HG02840 (cell line): ENCODE results near the gene CAPN11.
"Not testable (repeated sequence)": the region's sequence is repeated elsewhere in the genome, so short reads cannot be mapped to it uniquely, and the experiment has no call there.

Experiments used
- ATAC-seq: cut with Tn5 transposase; IDR thresholded peaks from one replicate; pipeline ENCODE4 v1.9.1; 2021; ENCODE audit warnings: mild to moderate bottlenecking, moderate library complexity, moderate number of reproducible peaks; ENCODE audit not compliant: unreplicated experiment, low FRiP score

Gene CAPN11

GRCh38 chr6:44224965-44225305 is 66.3 kb downstream of the CAPN11 start:
- ATAC-seq, result no peak

DNA sequence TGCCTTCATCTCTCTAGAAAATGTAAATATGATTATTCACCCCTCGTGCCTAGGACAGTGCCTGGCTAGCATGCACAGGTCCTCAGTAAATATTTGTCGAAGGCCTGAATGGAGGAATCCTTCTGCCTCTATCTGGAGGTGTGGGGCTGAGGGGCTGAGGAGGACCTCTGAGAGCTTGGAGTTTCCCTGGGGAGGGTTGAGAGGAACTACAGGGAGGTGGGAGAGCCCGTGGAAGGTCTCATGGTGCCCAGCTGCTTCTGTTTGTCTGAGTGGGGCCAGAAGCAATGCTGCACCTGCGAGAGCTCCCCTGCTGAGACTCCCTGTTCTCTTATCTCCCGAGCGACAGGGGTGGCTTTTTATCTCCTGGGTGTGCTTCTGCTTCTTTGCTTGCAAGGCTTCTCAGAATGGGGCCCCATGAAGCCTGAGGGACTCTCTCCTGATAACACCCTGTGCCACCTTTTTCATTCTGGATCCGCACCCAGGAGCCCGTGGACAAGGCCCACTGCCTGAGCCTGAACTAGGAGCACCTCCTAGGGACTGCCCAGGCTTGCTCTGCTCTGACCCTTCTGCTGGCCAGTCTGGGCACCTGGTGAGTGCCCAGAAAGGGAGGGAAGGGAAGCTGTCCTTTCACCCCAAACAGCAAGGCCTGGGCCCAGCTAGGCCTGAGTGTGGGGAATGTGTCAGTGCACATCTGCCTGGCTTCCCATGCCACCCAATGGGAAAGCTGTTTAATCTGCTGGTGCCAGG is 67.1 kb downstream of the CAPN11 start:
- no peak for ATAC-seq

DNA sequence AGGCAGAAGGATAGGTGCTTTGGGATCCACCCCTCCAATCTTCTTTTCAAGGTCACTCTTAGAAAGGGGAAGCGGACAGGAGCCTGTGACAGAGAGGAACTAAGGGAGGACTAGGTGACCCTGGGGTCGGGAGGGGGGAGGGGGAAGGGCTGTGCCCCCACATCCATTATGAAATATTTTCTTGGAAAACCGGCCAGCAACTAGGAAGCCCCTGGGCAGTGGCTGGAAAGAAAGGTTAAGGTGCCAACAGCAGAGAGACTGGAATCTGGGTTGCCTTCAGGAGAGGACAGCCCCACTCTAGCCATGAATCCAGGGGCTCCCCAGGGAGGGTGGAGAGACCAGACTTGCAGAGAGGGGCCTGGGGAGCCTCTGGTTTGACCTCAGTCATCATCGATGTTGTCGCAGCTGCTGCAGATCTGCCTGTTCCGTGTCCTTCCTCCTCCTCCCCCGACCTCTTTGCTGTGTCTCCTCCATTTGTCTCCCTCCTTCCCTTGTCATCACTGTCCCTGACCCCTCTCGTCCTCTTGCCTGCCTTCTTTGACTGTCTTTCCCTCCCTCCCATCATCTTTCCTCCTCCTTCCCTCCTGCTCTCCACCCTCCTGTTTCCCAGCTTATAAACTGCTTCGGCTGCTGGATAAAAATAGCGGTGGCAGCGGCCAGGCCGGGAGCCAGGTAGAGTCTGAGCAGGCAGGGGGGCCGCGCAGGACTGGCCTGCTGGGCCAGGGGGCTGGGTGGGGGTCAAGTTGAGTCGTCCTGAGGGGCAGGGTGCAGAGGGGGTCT is 67.9 kb downstream of the CAPN11 start:
- ATAC-seq, result no peak

GRCh38 chr6:44227148-44227793 is 68.7 kb downstream of the CAPN11 start:
- ATAC-seq, result no peak

GRCh38 chr6:44228031-44228430 is 69.4 kb downstream of the CAPN11 start:
- ATAC-seq, result no peak

DNA sequence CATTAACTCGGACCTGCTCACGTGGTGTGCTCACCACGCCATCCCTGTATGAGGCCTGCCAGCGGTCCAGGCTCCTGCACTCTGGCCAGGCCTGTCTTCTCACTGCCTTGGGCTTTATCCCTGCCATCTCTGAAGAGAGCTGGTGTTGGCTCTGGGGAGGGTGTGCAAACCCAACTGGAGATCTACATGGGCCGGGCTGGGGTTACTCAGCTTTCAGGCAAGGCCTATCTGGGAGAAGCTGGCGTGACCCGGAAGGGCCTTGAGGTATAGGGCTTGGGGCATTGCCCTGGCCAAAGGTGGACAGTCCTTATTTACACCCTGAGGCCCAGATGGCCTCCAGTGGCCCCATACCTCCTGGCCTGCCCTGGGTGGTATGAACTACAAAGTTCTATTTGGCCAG is 69.8 kb downstream of the CAPN11 start:
- no peak for ATAC-seq

GRCh38 chr6:44228836-44229235 is 70.2 kb downstream of the CAPN11 start:
- ATAC-seq, result no peak

- no peak for ATAC-seq
Measured at GRCh38 chr6:44229376-44230033, 70.9 kb downstream of the CAPN11 start.

DNA sequence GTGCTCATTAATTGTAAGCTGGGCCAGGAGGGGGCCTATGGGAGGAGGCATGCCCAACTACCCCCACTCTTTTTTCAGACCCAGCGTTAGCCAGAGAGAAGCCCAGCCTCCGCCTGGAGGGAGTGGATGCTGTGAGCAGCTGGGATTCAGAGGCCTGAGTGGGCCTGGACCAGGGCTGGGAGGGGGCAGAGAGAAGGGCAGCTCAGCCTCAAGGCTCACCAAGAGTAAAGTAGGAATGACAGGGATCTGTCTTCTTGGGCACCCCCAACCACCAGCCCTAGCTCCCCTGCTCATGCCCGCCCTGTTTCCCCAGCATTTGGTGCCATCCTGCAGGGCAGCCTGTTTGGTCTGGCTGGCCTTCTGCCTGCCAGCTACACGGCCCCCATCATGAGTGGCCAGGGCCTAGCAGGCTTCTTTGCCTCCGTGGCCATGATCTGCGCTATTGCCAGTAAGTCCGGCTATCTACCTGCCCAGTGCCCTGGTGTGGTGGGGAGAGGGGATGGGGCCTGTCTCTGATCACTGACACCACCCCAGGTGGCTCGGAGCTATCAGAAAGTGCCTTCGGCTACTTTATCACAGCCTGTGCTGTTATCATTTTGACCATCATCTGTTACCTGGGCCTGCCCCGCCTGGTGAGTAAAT is 71.5 kb downstream of the CAPN11 start:
- no peak for ATAC-seq

DNA sequence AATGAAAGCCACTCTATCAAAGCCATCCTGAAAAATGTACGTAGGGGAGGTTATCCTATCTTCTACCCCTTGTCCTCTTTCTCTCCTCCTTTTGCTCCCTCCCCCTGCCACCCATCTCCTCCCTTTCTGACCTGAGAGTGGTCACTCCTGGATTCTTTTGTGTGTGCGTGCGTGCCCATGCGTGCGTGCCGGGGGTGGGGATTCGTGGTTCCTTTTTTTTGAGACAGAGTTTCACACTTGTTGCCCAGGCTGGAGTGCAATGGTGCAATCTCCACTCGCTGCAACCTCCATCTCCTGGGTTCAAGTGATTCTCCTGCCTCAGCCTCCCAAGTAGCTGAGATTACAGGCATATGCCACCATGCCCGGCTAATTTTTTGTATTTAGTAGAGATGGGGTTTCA is 72.8 kb downstream of the CAPN11 start:
- not testable (repeated sequence) for ATAC-seq

- ATAC-seq, result no peak
Measured at GRCh38 chr6:44232676-44233566, 74.3 kb downstream of the CAPN11 start.

DNA sequence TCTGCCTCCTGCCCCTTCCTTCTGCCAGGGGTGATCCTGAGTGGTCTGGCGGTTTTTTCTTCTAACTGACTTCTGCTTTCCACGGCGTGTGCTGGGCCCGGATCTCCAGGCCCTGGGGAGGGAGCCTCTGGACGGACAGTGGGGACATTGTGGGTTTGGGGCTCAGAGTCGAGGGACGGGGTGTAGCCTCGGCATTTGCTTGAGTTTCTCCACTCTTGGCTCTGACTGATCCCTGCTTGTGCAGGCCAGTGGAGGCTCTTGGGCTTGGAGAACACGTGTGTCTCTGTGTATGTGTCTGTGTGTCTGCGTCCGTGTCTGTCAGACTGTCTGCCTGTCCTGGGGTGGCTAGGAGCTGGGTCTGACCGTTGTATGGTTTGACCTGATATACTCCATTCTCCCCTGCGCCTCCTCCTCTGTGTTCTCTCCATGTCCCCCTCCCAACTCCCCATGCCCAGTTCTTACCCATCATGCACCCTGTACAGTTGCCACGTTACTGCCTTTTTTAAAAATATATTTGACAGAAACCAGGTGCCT is 75.0 kb downstream of the CAPN11 start:
- no peak for ATAC-seq
